Loucy (cell line): Measurements from ENCODE around the gene PKD2L1.

Experiments used
- CTCF ChIP-seq: fragments of 200-600 bp; sonication (generic); conservative IDR thresholded peaks from 2 replicates; pipeline ENCODE4 v1.5.1; 2014; ENCODE audit warnings: mild to moderate bottlenecking, antibody characterized with exemption, low read length
- EZH2phosphoT487 ChIP-seq: fragments of 200-600 bp; IDR thresholded peaks from 2 replicates; pipeline ENCODE4 v1.6.1; 2018; ENCODE audit warnings: antibody characterized with exemption, mild to moderate bottlenecking, moderate library complexity, borderline replicate concordance

- TF ChIP-seq CTCF, result no peak
- TF ChIP-seq EZH2phosphoT487, result no peak
Measured at GRCh38 chr10:100344241-100344788, 14.3 kb upstream of the PKD2L1 start.
